Measurements from ENCODE around the gene MIGA2. TPM values are rescaled to one million over a fixed set of nuclear protein-coding genes. Genes with fewer than 3 reads are reported as not detected.

MIGA2 gene
- total and polyA plus RNA-seq, 2 of the 4 experiments (the other 2 are of a cell fraction): 12.5 to 25.3 TPM

DNA sequence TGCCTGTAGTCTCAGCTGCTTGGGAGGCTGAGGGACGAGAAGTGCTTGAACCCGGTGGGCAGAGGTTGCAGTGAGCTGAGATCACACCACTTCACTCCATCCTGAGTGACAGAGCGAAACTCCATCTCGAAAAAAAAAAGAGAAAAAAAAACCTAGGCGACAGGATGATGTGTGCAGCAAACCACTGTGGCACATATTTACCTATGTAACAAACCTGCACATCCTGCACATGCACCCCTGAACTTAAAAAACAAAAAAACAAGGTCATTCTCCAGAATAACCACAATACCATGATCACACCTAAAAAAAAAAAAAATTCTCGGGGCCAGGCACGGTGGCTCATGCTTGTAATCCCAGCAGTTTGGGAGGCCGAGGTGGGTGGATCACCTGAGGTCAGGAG, 37.0 kb downstream of the MIGA2 start:
- no peaks in the 10 kb centered on the region for H3K9me3 ChIP-seq (ENCODE audit: control insufficient read depth, insufficient read depth, low read length)
- no peak overlapping the region for H3K27ac ChIP-seq (ENCODE audit: insufficient read depth, low read length)
- no peak overlapping the region for H4K8ac ChIP-seq (ENCODE audit: low read depth in 2 of 2, low read length in 2 of 2)
- DNase-seq (no peak), ATAC-seq (ENCODE audit: low read depth) (no peak)
- no peak overlapping the region for H2BK20ac ChIP-seq (ENCODE audit: low read depth, low read length)
- dilution Hi-C loops (cut with HindIII; ENCODE audit: low sequenced_read_pairs, unreplicated experiment) (no loop called here), in situ Hi-C loops (cut with MboI; ENCODE audit: low sequenced_read_pairs) (no loop called here), intact Hi-C loops (cut with micrococcal nuclease) (no loop called here)
- H2BK15ac ChIP-seq (ENCODE audit: low read depth, low read length): no peak overlapping the region
- 100% methylated on average over 1 of the region's 8 CpGs; no CpG with 5 or more reads in 1 of the 2 experiments for whole genome bisulfite sequencing, 2 experiments (ENCODE audit: extremely low coverage in 2 of 2, insufficient read length in 1 of 2)
- no peaks in the 10 kb centered on the region for H3K4me1 ChIP-seq (ENCODE audit: control insufficient read depth, insufficient read depth, low read length)
- no peak overlapping the region for H4K91ac ChIP-seq (ENCODE audit: insufficient read depth, low read depth, low read length)
- no peak overlapping the region for H4K5ac ChIP-seq (ENCODE audit: low read depth, low read length)
- ChIA-PET CTCF (no interaction called here), POLR2A (ENCODE audit: unreplicated experiment) (no interaction called here)
- no peak overlapping the region for H2AK5ac ChIP-seq (ENCODE audit: low read depth, low read length)
- H3K14ac ChIP-seq (replicated peaks; ENCODE audit: low read depth, low read length): no peak overlapping the region
- H3K56ac ChIP-seq (ENCODE audit: extremely low read depth, insufficient read depth, low read length): no peak overlapping the region
- BruUV-seq (replicated peaks): no TSS peak
- no peak overlapping the region for H3K4ac ChIP-seq (ENCODE audit: low read depth, low read length)
- H3K4me3 ChIP-seq (ENCODE audit: insufficient read depth, low read depth, low read length): no peak overlapping the region
- TF ChIP-seq POLR2A (IDR thresholded peaks at IDR 0.05; ENCODE audit: low read depth, low read length) (no peak), MAZ (IDR thresholded peaks at IDR 0.05; ENCODE audit: borderline replicate concordance, low read depth, low read length) (no peak), SMC3 (IDR thresholded peaks at IDR 0.05; ENCODE audit: low read depth, low read length) (no peak), NFE2L2 (IDR thresholded peaks at IDR 0.05; ENCODE audit: low read depth, low read length) (no peak), MAFK (IDR thresholded peaks at IDR 0.05; ENCODE audit: low read depth, low read length) (no peak), RAD21 (IDR thresholded peaks at IDR 0.05; ENCODE audit: low read length) (no peak), RCOR1 (IDR thresholded peaks at IDR 0.05; ENCODE audit: insufficient replicate concordance, low read length) (no peak), RFX5 (IDR thresholded peaks at IDR 0.05; ENCODE audit: low read depth, low read length) (no peak), BHLHE40 (IDR thresholded peaks at IDR 0.05; ENCODE audit: low read depth, low read length) (no peak), CHD1 (IDR thresholded peaks at IDR 0.05; ENCODE audit: low read depth, low read length) (no peak), FOS (IDR thresholded peaks at IDR 0.05; ENCODE audit: low read depth, low read length) (no peak), MXI1 (IDR thresholded peaks at IDR 0.05; ENCODE audit: borderline replicate concordance, low read depth, low read length) (no peak), CEBPB (IDR thresholded peaks at IDR 0.05; ENCODE audit: low read depth, low read length) (no peak)
- TF ChIP-seq, protein P1, sequence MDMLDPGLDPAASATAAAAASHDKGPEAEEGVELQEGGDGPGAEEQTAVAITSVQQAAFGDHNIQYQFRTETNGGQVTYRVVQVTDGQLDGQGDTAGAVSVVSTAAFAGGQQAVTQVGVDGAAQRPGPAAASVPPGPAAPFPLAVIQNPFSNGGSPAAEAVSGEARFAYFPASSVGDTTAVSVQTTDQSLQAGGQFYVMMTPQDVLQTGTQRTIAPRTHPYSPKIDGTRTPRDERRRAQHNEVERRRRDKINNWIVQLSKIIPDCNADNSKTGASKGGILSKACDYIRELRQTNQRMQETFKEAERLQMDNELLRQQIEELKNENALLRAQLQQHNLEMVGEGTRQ (IDR thresholded peaks at IDR 0.05; ENCODE audit: low read depth, low read length): no peak
- TF ChIP-seq, protein P2, sequence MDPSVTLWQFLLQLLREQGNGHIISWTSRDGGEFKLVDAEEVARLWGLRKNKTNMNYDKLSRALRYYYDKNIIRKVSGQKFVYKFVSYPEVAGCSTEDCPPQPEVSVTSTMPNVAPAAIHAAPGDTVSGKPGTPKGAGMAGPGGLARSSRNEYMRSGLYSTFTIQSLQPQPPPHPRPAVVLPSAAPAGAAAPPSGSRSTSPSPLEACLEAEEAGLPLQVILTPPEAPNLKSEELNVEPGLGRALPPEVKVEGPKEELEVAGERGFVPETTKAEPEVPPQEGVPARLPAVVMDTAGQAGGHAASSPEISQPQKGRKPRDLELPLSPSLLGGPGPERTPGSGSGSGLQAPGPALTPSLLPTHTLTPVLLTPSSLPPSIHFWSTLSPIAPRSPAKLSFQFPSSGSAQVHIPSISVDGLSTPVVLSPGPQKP (IDR thresholded peaks at IDR 0.05; ENCODE audit: borderline replicate concordance, low read depth, low read length): no peak
- TF ChIP-seq, protein P3, sequence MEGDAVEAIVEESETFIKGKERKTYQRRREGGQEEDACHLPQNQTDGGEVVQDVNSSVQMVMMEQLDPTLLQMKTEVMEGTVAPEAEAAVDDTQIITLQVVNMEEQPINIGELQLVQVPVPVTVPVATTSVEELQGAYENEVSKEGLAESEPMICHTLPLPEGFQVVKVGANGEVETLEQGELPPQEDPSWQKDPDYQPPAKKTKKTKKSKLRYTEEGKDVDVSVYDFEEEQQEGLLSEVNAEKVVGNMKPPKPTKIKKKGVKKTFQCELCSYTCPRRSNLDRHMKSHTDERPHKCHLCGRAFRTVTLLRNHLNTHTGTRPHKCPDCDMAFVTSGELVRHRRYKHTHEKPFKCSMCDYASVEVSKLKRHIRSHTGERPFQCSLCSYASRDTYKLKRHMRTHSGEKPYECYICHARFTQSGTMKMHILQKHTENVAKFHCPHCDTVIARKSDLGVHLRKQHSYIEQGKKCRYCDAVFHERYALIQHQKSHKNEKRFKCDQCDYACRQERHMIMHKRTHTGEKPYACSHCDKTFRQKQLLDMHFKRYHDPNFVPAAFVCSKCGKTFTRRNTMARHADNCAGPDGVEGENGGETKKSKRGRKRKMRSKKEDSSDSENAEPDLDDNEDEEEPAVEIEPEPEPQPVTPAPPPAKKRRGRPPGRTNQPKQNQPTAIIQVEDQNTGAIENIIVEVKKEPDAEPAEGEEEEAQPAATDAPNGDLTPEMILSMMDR (conservative IDR thresholded peaks at IDR 0.05; ENCODE audit: low read depth, low read length): no peak
- H3K9me1 ChIP-seq (ENCODE audit: insufficient read depth, low read length): 0 out of 2 replicates have a peak, but pooled peaks cover 6% of the 10 kb centered on the region
- no peak overlapping the region for H3K9ac ChIP-seq (ENCODE audit: low read depth, low read length)
- H4K20me1 ChIP-seq (ENCODE audit: insufficient read depth, low read length): no peaks in the 10 kb centered on the region
- no peaks in the 10 kb centered on the region for H3K79me1 ChIP-seq (ENCODE audit: low read depth in 1 of 2, low read length in 2 of 2)
- no peak overlapping the region for H2BK5ac ChIP-seq (ENCODE audit: low read depth, low read length, poor library complexity, severe bottlenecking)
- peaks cover 3% of the 10 kb centered on the region; the same call in 1 of the 2 replicates for H3K36me3 ChIP-seq (ENCODE audit: control insufficient read depth, insufficient read depth, low read length)
- no peak overlapping the region for H2AFZ ChIP-seq (replicated peaks; ENCODE audit: low read length, poor library complexity)
- no peak overlapping the region for H2AK9ac ChIP-seq (replicated peaks; ENCODE audit: low read depth, low read length, poor library complexity)
- H2BK120ac ChIP-seq (ENCODE audit: low read depth, low read length): no peak overlapping the region
- H3K27me3 ChIP-seq (ENCODE audit: control insufficient read depth, insufficient read depth, low read length): no peaks in the 10 kb centered on the region
- H3K4me2 ChIP-seq (ENCODE audit: low read depth, low read length): no peak overlapping the region
- no peak overlapping the region for H3K18ac ChIP-seq (ENCODE audit: low read depth, low read length)
- H3K23ac ChIP-seq (ENCODE audit: low read depth, low read length): no peak overlapping the region

Measured in IMR-90 (cell line).